Stimulated activated CD4-positive, alpha-beta T cell treated with anti-CD3 and anti-CD28 coated beads, Interleukin-12 subunit alpha, Interleukin-12 subunit beta, amount 100 ng/mL, for 4 hours (primary cell): ENCODE data around the gene ZNF423.
"Not testable (repeated sequence)": the region's sequence is repeated elsewhere in the genome, so short reads cannot be mapped to it uniquely, and the experiment has no call there.

Source experiments
- DNase-seq: peaks from one replicate; pipeline ENCODE4 v3.0.0-alpha.2; 2020

ZNF423 gene

GRCh38 chr16:49855822-49856671, at the start of gene ZNF423:
Gene ZNF423, minus strand, starts transcription at chr16:49856112. Its CDS starts 338 bp downstream, at chr16:49855774.
- DNase-seq = no peak

- no peak for DNase-seq
Observed at GRCh38 chr16:49904348-49905062, 48.6 kb upstream of the ZNF423 start.

GRCh38 chr16:49902908-49903307, 47.0 kb upstream of the ZNF423 start:
- no peak for DNase-seq

- no peak for DNase-seq
Observed at GRCh38 chr16:49901711-49902110, 45.8 kb upstream of the ZNF423 start.

GRCh38 chr16:49900875-49901274, 45.0 kb upstream of the ZNF423 start:
- no peak for DNase-seq

- DNase-seq = no peak
Observed at GRCh38 chr16:49899991-49900695, 44.2 kb upstream of the ZNF423 start.

- DNase-seq = no peak
Observed at GRCh38 chr16:49896447-49896964, 40.6 kb upstream of the ZNF423 start.

- peak; percentile 1 for DNase-seq
Observed at GRCh38 chr16:49890876-49891275, 35.0 kb upstream of the ZNF423 start.

GRCh38 chr16:49889725-49890397, 33.9 kb upstream of the ZNF423 start:
- no peak for DNase-seq

GRCh38 chr16:49886554-49887094, 30.7 kb upstream of the ZNF423 start:
- no peak for DNase-seq

- no peak for DNase-seq
Observed at GRCh38 chr16:49884033-49885015, 28.4 kb upstream of the ZNF423 start.

GRCh38 chr16:49883076-49884014, 27.4 kb upstream of the ZNF423 start:
- no peak for DNase-seq

- DNase-seq = no peak
Observed at GRCh38 chr16:49881890-49882289, 26.0 kb upstream of the ZNF423 start.

GRCh38 chr16:49878540-49878939, 22.6 kb upstream of the ZNF423 start:
- DNase-seq = not testable (repeated sequence)

- DNase-seq = no peak
Observed at GRCh38 chr16:49876716-49877129, 20.8 kb upstream of the ZNF423 start.

- DNase-seq = no peak
Observed at GRCh38 chr16:49875806-49876715, 20.1 kb upstream of the ZNF423 start.

- DNase-seq = no peak
Observed at GRCh38 chr16:49874613-49875237, 18.8 kb upstream of the ZNF423 start.

GRCh38 chr16:49871824-49872223, 15.9 kb upstream of the ZNF423 start:
- not testable (repeated sequence) for DNase-seq
